ENCODE data around the gene SELENBP1.
A peak's percentile ranks its signal among the peaks of the same experiment; 100 is the strongest.
"Not testable (repeated sequence)": the region's sequence is repeated elsewhere in the genome, so short reads cannot be mapped to it uniquely, and the experiment has no call there.

SELENBP1 gene

DNA sequence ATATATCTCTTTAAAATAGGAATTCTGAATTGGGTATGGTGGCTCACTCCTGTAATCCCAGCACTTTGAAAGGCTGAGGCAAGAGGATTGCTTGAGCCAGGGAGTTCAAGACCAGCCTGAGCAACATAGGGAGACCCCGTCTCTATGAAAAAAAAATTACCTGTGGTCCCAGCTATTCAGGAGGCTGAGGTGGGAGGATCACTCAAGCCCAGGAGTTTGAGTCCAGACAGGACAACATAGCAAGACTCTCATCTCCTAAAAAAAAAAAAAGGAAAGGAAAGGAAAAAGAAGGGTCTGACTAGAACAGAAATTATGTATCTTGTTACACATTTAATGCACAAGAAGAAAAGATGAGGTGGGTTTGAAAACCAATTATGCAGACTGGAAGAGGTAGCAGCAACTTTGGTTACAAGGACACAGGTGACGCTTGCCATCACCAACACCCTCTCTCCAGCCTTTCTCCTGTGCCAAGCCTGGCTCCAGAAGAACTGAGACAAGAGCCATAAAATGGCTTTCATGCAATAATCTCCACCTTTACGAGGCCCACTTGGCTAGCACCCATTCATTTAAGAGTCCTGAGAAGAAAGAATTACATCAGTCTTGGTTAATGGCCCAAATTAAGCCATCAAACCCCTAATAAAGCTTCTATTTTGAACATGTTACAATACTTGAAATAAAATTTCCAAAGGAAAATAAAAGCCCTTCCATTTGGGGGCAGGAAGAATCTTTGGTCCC, 4.8 kb upstream of the SELENBP1 start:
- DNase-seq: no peak

DNA sequence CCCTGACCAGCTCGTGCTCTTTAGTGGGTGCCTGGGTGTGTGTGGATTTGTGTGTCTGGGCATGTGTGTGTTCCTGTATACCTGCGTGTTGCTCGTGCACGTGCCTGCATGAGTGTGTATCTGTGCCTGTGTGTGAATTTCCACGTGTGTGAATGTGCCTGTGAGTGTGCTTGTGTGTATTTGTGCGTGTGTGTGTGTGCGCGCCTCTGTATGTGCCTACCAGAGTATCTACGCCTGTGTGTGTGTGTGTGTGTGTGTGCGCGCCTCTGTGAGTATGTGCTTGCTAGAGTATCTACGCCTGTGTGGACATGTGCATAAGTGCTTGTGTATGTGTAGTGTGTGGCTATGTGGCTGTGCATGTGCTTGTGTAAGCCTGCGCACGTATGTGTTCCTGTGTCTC, 691 bp upstream of the SELENBP1 start:
- no peak for DNase-seq

DNA sequence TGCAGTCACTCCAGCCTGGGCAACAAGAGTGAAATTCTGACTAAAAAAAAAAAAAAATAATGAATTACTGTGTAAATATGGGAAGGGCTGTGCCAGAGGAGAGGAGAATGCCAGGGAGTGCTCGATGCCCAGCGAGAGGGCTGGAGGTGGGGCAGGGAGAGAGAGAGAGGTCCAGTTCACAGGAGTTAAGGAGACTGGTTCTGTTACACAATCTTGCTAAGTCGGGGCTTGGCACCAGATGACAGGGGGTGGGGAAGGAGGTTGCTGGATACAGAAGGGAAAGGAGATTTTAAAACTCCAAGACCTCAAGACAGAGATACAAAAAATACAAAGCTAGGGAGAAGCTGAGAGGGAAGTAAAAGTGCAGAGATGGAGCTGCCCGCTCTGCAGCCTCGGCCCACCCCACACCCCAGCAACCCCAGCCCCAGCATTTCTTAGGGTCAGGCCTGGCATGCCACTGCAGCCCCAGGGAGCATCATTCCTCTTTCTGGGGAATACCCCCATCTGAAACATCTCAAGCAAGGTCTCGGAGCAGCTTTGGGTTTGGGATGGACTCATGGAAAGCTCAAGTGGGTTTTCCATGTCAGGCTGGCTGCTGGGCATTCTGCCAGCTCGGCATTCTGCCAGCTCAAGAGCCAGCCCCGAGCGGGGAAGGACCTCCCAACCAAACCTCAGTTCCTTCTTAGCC, 991 bp downstream of the SELENBP1 start:
- DNase-seq: no peak

DNA sequence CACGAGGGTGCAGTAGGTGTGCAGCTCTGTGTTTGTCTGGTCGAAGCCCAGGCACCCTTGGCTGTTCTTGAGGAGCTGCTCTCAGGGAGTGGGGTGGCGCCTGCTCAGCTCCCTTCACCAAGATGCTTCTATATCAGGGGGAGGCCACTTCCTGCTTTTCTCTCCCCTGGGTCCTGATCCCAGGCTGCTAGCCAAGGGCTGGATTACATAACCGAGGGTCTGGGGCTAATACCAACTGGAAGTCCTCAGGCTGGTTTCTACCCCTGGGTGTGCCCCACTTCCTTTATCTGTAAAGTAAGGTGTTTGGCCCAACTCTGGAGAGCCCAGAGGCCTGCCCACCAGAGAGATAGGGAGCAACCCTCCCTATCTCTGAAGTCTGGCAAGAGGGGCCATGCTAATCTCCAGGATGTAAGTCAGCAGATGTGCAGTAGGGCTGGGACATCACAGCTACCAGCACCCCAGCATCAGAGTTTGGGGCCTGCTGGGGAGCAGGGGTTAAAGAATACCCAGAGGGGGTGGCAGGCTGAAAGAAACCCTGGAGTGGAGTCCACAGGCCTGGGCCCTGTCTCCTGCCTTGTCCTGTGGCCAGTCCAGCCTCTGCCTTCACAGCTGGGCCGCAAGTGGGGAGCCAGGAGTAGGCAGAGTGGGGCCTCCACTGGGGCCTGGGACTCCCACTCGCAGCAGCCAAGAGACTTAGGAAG, 2.1 kb downstream of the SELENBP1 start:
- DNase-seq: no peak

DNA sequence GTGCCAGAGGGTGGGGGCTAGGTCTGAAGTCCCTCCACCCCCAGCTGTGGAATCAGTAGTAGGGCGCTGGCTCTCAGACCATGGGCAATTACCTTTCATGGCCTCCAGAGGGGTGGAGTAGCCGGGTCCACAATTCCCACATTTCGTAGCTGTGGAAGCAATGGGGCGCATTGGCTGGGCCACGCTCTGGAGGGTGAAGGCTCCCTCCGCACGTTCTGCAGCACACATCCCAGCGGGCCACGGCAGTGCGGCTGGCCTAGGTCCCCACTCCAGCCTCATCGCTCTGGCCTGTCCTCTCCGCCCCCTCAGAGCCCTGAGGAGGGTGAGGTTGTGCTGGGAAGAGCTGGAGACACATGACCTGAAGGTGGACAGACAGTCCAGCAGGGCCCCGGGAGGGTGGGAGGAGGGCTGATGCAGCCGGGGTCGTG, 2.9 kb downstream of the SELENBP1 start:
- DNase-seq: no peak

DNA sequence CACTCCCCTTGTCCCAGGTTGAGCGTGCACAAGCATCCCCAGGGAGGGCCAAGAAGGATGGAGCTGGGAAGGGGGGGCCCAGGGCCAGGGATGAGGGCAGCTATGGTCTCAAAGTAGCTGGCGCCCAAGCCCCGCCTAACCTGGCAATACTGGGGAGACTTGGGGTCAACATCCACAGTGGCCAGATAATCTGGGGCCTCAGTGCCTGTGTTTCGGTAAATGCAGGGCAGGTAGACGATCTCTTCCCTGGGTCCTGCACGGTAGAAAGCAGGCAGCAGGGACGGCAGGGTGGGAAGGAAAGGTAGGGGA, 3.2 kb downstream of the SELENBP1 start:
- no peak for DNase-seq

DNA sequence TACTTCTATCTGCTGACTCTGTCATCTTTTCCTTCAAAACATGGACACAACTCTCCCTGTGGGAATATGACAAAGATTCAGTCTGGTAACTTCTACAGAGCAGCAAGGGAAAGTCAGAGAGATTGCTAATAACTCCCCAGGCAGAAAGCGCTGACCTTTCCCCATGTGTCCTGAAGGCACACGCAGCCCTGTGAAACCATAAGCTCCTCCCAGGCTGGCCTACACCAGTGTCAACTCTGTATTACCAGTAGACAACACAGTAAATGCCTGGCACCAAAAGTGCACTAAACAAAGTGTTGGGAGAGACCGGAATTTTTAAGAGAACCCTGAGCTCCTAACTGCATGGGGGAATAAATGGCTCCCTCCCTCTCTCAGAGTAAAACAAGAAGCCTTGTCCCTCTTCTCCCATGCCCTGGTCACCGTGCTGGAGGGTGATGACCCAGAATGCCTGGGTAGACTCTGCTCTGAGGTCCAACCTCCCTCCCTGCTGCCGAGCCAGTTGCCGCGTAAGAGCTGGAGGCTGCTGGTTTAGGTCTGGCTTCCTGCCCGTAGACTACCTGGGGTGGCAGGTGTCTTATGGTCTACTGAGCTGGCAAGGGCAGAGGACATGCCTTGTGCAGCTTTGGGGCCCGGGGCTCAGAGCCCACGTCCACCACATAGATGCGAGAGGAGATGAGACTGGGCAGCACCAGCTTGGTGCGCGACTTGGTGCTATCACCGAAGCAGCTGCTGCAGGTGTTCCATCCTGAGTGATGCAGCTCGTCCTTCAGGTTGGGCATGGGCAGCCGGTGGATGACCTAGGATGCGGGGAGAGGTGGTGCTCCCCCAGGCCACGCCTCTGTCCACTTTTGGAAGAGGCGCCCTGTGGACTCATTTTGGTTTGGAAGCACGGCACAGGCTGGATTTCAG, 3.9 kb downstream of the SELENBP1 start:
- DNase-seq: no peak

DNA sequence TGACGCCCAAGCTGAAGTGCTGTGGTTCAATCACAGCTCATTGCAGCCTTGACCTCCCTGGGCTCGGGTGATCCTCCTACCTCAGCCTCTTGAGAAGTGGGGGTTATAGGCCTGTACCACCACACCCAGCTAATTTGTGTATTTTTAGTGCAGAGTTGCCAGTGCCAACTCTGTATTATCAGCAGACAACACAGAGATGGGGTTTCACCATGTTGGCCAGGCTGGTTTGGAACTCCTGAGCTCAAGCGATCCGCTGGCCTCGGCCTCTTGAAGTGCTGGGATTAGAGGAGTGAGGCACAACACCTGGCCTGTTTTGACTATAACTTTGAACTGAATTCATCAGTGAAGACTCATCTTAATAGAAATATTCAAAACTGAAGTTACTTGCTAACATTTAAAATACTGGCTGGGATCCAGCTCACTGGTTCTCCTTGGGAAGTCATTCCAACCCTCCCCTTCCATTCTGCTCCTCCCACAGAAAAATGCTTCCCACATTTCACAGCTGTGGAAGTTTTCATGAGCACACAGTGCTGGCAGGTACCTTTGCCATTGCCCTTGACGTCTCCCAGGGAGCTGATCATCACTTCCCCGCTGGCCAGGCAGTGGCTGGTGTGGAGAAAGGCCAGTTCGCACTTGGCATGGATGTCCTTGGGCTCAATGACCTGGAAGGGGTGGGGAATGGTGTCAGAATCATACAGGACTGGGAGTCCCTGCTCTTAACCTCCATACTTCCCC, 4.7 kb downstream of the SELENBP1 start:
- DNase-seq: no peak

DNA sequence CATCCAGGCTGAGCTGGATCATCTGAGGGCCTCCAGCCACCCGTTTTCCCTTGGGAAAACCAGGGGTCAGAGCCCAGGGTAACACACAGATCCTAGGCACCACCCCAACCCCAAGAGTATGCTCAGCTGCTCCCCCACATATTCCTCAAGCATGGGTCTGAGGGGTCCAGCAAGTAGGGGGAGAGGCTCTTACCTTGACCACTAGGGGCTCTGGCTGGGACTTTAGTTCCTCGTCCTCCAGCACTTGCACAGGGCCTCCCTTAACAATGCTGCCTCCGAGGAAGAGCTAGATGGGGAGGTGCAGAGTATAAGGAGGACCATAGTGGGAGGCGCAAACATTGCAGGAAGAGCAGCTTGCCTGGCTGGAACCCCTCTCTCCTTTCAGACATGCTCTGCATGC, 7.5 kb downstream of the SELENBP1 start:
- DNase-seq: no peak

DNA sequence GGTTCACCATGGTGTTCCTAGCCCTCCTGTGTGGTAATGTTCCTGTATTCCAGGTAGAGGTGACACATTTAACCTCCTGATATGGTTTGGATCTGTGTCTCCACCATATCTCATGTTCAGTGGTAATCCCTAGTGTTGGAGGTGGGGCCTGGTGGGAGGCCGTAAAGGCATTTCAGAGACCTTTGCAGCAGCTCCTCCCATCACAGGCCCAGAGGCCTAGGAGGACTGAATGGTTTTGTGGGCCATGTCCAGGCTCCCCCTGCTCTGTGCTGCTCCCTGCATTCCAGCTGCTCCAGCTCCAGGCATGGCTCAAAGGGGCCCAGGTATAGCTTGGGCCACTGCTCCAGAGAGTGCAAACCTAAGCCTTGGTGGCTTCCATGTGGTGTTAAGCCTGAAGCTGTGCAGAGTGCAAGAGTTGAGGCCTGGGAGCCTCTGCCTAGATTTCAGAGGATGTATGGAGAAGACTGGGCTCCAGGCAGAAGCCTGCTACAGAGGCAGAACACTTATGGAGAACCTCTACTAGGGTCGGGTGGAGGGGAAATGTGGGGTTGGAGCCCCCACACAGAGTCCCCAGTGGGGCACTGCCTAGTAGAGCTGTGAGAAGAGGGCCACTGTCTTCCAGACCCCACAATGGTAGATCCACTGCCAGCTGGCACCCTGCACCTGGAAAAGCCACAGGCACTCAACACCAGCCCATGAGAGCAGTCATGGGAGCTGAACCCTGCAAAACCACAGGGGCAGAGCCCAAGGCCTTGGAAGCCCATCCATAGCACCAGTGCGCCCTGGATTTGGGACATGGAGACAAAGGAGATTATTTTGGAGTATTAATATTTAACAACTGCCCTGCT, 10.0 kb downstream of the SELENBP1 start:
- no peak for DNase-seq

DNA sequence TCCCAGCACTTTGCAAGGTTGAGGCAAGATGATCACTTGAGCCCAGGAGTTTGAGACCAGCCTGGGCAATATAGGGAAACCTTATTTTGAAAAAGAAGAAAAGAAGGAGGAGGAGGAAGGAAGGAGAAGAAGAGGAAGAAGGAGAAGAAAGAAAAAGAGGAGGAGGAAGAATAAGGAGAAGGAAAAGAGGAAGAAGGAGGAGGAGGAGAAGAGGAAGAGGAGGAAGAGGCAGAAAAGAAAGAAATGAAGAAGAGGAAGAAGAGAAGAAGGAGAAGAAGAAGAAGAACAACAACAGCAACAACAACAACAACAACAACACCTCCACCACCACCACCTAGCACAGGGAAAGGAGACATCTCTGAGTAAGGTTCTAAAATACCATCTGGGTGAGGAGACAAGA, 10.6 kb downstream of the SELENBP1 start:
- DNase-seq: no peak

DNA sequence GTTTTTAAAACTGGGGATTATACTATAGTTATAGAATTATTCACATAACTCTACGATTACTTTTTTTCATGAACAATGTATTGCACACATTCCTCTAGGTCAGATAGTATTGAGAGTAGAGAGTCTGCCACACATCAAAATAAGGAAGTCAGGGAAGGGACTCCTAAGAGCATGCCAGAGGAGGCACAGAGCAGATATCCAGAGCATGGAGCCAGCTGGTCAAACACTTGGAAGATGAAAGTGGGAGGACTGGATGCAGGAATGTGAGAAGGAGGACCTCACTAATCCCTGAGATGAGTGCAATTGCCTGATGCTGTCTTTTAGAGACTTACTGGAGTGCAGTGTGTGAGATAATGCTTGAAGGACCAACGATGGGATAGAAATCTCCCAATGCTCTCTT, 15.8 kb downstream of the SELENBP1 start:
- no peak for DNase-seq

DNA sequence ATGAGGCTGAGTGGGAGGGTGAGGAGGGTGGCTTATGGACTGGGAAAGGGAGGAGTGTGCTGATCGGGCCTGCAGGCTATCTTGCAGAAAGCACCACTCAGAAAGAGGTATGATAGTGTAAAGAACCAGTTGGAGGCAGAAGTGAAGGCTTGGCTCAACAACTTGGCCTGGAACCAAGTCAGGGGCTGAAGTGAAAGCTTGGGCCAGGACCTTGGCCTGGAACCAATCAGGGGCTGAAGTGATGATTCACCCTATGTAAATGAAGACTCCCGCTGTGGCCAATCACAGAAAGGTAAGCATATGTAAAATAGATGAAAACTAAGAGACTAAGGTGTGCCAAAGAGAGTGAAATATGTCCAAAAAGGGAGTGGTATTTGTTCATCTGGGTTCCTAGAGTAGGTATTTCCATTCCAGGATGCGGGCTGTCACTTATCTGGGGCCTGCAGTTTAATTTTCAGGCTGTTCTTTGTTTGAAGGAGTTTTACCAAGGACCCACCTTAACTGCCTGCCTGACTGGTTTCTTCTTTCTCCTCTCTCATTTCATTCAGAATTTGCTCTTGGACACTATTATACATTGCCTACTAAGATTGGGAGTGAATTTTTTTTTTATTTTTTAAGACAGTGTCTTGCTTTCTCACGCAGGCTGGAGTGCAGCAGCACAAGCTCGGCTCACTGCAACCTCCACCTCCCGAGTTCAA, 20.3 kb downstream of the SELENBP1 start:
- no peak for DNase-seq

DNA sequence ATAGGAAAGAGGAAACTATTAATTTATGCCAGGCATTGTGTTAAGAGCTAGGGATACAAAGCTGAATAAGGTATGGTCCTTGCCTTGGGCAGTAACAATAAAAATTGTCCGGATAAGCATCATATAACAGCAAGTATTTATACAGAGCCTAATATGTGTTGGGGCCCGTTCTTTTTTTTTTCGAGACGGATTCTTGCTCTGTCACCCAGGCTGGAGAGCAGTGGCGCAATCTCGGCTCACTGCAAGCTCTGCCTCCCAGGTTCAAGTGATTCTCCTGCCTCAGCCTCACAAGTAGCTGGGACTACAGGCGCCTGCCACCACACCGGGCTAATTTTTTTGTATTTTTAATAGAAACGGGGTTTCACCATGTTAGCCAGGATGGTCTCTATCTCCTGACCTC, 22.2 kb downstream of the SELENBP1 start:
- DNase-seq: not testable (repeated sequence)

DNA sequence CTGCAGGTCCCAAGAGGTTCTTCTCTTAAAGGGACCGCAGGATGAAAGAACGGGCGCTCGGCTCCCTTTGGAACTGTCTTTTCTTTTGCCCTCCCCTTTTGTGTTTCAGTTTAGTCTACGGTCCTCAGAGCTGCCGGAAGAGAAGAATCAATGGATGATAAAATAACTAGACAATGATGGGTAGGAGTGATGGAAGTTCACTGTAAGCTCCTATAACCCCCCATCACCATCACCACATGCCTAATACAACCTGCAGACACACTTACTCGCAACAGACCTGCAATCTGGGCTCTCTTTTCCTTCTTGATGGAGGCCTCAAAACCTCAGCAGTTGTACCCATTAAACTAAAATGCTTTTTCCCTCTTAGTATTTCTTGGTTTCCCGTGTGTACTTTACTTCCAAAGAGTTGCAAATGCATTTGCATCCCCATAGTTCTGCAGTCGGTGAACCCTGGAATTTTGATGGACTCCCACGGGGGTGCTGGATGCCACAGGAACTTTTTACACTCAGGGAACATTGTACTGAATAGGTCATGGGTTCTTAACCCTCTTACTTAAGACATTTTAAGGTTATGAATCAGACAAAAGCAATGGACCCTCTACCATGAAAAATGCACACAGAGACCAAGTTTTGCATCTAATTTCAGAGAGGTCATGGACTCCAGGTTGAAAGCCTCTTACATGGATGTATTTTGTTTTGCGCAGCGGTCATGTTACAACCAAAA, 24.8 kb downstream of the SELENBP1 start:
- no peak for DNase-seq

DNA sequence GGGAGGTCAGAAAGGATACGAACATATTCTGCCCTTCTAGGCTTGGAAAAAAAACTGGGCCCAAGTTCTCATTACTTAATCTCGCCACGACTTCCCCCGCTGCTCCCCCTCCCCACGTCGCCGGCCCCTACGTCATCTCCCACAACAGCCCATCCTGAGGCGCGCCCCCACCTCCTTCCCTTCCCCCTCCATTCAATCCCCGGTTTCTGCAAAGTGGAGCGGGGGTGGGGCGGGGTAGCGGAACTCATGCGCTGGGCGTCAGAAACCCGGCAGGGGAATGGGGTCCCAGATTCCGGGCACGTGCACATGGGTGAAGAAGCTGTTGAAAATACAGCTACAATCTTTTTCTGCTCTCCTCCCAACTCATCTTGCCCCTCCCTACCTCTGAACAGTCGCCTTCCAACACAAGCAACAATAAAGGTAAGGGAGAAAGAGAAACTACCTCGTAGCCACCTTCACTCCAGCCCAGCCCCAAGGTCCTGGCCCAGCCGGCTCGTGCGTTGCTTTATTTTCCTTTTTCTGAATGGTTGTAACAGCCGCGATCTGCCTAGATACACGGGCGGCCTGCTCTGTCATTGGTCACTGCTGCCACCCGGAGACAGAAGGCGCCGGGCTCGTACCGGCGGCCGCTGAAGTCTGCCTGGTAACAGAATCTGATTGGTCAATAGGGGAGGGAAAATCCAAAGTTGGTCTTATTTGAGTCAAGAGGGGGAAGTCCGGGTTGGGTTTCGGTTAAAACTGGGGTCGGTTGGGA, 25.6 kb downstream of the SELENBP1 start, which contains the start of gene RFX5:
RFX5 (minus strand) TSS at position 484 of the 754 bp plus-strand sequence. CDS start 932 bp downstream, outside the sequence.
- DNase-seq: peak; percentile 88 to 99 (median 92)

DNA sequence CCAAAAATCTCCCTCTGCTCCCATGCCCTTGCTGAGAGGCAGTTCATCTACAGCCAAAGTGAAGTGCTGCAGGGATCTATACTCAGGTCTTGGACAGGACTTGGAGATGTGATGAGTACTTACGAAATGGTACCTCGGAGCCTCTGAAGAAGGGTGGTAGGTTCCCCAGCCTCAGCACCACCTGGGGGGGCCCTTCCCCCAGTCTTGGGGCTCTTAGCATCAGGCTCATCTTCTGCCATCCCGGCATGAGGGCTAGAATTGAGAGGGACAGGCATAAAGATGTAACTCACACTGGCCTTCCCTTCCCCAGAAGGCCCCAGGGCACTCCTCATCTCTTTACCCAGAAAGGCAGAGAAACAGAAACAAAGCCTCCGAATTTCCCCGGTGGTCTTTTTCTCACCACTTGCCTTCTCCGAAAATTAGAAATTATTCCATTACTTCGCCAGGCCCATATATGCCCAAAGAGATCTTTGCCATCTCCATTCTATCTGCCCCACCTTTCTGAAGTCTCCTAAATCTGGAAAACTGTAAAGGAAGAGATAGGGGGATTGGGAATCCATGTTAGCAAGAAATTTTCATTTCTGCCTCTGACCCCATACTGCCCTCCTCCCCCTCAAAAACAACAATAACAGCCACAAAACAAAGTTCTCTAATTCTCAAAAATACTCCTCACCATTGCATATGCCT, 26.3 kb downstream of the SELENBP1 start:
- DNase-seq: peak in 1 of 5 donors; percentile 25

DNA sequence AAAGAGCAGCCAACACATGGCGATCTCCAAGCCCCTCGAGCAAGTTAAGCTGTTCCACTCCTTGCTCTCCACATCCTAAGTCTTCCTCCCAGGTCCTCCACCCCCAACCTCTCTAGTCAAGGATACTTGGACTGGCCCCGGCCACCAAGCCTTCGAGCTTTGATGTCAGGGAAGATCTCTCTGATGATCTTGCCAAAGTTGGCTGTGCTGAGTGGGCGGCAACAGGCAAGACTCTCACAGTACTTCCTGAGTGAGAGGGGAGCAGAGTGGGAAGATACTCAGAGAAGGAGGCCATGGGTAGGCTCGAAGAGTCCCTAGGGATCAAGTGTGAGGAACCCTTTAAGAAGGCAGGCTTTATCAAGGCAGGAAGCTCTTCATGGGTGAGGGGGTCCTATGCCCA, 28.2 kb downstream of the SELENBP1 start:
- DNase-seq: no peak
